SK-N-SH (cell line): ENCODE data around the gene RPL29.
A peak's percentile ranks its signal among the peaks of the same experiment; 100 is the strongest.

ENCODE experiments used
- EZH2phosphoT487 ChIP-seq: fragments of 200-600 bp; sonication (generic); IDR thresholded peaks from 2 replicates; pipeline ENCODE4 v1.6.1; 2017; ENCODE audit warnings: low read depth, mixed run types, mild to moderate bottlenecking, antibody characterized with exemption, moderate library complexity, borderline replicate concordance
- GATA2 ChIP-seq: sonication (generic); formaldehyde crosslinking; IDR thresholded peaks from 2 replicates; pipeline ENCODE4 v1.5.0; 2020; ENCODE audit warnings: mild to moderate bottlenecking, missing genetic modification reagents
- MXI1 ChIP-seq: IDR thresholded peaks from 2 replicates; pipeline ENCODE4 v1.6.1; 2012; ENCODE audit warnings: mild to moderate bottlenecking, low read depth, low read length, improper control_type of control experiment
- POLR2AphosphoS5 ChIP-seq: IDR thresholded peaks from 2 replicates; pipeline ENCODE4 v1.6.1; 2012; ENCODE audit warnings: low read depth, low read length
- RCOR1 ChIP-seq: fragments of 150-350 bp; IDR thresholded peaks from 2 replicates; pipeline ENCODE4 v1.6.1; 2017; ENCODE audit warnings: antibody characterized with exemption, low read length
- RXRA ChIP-seq: IDR thresholded peaks from 2 replicates; pipeline ENCODE4 v1.4.0; 2012; ENCODE audit warnings: low read depth, mild to moderate bottlenecking, borderline replicate concordance
- SIN3A ChIP-seq: IDR thresholded peaks from 2 replicates; pipeline ENCODE4 v1.6.1; 2012; ENCODE audit warnings: low read depth, mild to moderate bottlenecking, low read length, moderate library complexity, borderline replicate concordance
- TCF12 ChIP-seq: IDR thresholded peaks from 2 replicates; pipeline ENCODE4 v1.4.0; 2012
- TF ChIP-seq, protein P1 (sequence below): fragments of 200-600 bp; sonication (generic); IDR thresholded peaks from 2 replicates; pipeline ENCODE4 v1.6.1; 2017; ENCODE audit warnings: antibody characterized with exemption, mild to moderate bottlenecking, moderate library complexity
- TF ChIP-seq, protein P2 (sequence below): fragments of 150-350 bp; IDR thresholded peaks from 2 replicates; pipeline ENCODE4 v1.6.1; 2017; ENCODE audit warnings: antibody characterized with exemption, low read length, low read depth, borderline replicate concordance

DNA sequence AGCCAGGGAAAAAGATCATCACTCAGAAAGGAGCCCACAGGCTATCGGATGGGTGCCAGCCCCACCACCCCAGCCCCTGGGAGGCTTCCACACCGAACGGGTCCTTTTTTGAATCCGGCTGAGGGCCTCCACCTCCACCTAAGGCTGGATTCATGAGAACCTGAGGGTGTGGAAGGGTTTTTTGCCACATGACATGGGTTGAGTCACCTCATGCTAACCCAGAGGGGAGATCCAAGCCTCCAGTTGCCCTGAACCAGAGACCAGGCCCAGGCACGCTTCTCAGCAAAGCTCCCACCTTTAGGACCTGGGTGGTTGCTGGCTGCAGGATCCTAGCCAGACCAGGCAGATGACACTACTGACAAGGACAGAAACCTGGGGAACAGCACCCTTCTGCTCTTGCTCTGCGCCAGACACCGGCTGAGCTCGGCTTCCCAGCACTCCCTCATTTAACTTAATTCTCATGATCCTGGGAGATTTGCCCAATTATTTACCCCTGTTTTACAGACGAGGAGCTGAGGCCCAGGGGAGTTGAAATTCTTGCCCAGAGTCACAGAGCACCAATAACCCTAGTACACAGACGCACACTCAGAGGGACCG lies 35.1 kb upstream of the RPL29 start:
- TF ChIP-seq RXRA (no peak), SIN3A (no peak), EZH2phosphoT487 (no peak), TCF12 (peak; percentile 19; the same call in 1 of the 2 replicates), POLR2AphosphoS5 (no peak), MXI1 (no peak; the same call in 1 of the 2 replicates), GATA2 (CRISPR knock-in tag) (peak; percentile 90), RCOR1 (peak; percentile 89)
- TF ChIP-seq, protein P1, sequence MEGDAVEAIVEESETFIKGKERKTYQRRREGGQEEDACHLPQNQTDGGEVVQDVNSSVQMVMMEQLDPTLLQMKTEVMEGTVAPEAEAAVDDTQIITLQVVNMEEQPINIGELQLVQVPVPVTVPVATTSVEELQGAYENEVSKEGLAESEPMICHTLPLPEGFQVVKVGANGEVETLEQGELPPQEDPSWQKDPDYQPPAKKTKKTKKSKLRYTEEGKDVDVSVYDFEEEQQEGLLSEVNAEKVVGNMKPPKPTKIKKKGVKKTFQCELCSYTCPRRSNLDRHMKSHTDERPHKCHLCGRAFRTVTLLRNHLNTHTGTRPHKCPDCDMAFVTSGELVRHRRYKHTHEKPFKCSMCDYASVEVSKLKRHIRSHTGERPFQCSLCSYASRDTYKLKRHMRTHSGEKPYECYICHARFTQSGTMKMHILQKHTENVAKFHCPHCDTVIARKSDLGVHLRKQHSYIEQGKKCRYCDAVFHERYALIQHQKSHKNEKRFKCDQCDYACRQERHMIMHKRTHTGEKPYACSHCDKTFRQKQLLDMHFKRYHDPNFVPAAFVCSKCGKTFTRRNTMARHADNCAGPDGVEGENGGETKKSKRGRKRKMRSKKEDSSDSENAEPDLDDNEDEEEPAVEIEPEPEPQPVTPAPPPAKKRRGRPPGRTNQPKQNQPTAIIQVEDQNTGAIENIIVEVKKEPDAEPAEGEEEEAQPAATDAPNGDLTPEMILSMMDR, result no peak
- TF ChIP-seq, protein P2, sequence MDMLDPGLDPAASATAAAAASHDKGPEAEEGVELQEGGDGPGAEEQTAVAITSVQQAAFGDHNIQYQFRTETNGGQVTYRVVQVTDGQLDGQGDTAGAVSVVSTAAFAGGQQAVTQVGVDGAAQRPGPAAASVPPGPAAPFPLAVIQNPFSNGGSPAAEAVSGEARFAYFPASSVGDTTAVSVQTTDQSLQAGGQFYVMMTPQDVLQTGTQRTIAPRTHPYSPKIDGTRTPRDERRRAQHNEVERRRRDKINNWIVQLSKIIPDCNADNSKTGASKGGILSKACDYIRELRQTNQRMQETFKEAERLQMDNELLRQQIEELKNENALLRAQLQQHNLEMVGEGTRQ, result no peak
